ENCODE measurements around the gene DHRS4.

The DHRS4 gene

DNA sequence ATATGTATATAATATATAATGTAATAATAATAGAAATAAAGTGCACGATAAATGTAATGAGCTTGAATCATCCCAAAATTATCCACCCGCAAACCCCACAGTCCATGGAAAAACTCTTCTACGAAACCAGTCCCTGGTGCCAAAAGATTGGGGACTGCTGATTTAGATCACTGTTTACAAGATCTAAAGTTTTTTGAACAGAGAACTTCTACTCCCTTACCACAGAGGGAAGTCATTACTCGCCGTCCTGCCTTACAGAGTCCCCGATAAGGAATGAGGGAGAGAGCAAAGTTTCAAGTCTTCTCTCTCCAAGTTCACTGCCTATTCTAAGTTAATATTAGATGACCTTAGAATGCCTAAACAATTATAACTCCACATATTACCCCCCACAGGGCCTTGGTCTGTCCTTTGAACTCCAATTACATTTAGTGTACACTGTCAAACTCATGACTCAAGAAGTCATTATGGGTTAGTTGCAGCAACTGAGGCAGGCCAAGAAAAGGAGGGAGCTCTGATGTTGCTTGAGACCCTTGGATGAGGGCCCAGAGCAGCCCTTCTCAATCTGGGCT lies 21.8 kb upstream of the DHRS4 start:
- Histone ChIP-seq H3K9me3 (ENCODE audit: control insufficient read depth, low read length) (no peaks in the 10 kb centered on the region), H3K4me3 (ENCODE audit: low read length) (no peak overlapping the region), H3K9ac (ENCODE audit: low read length) (no peak overlapping the region), H3K4me1 (ENCODE audit: control insufficient read depth, insufficient read depth, low read length) (peaks cover 27% of the 10 kb centered on the region), H3K36me3 (ENCODE audit: control insufficient read depth, insufficient read depth, low read length) (no peaks in the 10 kb centered on the region), H3K27me3 (ENCODE audit: control insufficient read depth, insufficient read depth, low read length) (no peaks in the 10 kb centered on the region)

- Histone ChIP-seq H3K9me3 (ENCODE audit: control insufficient read depth, low read length) (no peaks in the 10 kb centered on the region), H3K9ac (ENCODE audit: low read length) (no peak overlapping the region), H3K27me3 (ENCODE audit: control insufficient read depth, insufficient read depth, low read length) (no peaks in the 10 kb centered on the region), H3K4me1 (ENCODE audit: control insufficient read depth, insufficient read depth, low read length) (peaks cover 29% of the 10 kb centered on the region), H3K36me3 (ENCODE audit: control insufficient read depth, insufficient read depth, low read length) (no peaks in the 10 kb centered on the region), H3K4me3 (ENCODE audit: low read length) (no peak overlapping the region)
Measured at GRCh38 chr14:23932639-23933038, 20.9 kb upstream of the DHRS4 start.

DNA sequence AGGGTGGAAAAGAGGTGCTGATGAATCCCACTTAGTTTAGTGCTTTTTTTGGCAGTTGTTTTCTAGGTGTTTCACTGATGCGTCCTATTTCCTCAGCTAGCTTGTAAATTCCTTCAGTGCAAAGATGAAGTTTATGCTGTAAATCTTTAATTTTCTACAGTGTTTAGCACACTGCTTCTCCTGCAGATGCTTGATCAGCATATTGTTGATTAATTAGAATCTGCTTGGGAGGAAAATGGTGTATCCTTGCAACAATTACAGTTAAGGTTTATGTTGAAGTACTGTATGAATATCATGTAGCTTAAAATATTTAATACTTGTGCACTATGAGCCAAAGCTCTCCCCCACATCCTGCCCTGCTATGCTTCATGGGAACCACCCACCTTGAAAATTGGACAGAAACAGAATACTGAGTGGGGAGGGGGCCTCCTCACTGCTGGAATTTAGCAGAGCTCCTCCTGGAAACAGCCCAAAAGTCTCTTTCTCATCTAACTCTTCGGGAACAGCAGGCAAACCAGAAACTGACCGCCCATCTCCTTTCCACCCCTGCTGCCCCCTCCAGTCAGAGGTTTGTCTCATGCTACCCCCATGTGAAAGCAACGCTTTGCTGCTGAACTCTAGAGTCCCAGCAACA lies 20.3 kb upstream of the DHRS4 start:
- H3K36me3 ChIP-seq (ENCODE audit: control insufficient read depth, insufficient read depth, low read length): no peaks in the 10 kb centered on the region
- no peaks in the 10 kb centered on the region for H3K9me3 ChIP-seq (ENCODE audit: control insufficient read depth, low read length)
- H3K4me3 ChIP-seq (ENCODE audit: low read length): no peak overlapping the region
- H3K4me1 ChIP-seq (ENCODE audit: control insufficient read depth, insufficient read depth, low read length): peaks cover 29% of the 10 kb centered on the region
- H3K9ac ChIP-seq (ENCODE audit: low read length): no peak overlapping the region
- H3K27me3 ChIP-seq (ENCODE audit: control insufficient read depth, insufficient read depth, low read length): no peaks in the 10 kb centered on the region

DNA sequence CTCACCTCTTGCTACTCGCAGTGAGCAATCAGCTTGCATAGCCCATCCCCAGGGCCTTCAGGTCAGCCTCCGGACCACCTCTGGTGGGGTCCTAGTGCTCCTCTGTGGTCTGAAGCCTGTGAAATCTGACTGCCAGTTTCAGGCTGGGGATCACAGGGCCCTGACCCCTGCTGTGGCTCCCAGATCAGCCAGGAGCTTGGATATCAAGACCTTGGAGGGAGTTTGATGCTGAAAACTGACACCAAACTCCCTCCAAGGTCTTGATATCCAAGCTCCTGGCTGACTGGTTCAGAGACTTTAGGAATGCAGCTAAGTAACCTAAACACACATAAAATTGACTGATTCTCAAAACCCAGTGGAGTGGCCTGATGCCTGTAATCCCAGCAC lies 19.8 kb upstream of the DHRS4 start:
- H3K9ac ChIP-seq (ENCODE audit: low read length): no peak overlapping the region
- H3K4me1 ChIP-seq (ENCODE audit: control insufficient read depth, insufficient read depth, low read length): peaks cover 29% of the 10 kb centered on the region
- no peaks in the 10 kb centered on the region for H3K36me3 ChIP-seq (ENCODE audit: control insufficient read depth, insufficient read depth, low read length)
- no peak overlapping the region for H3K4me3 ChIP-seq (ENCODE audit: low read length)
- no peaks in the 10 kb centered on the region for H3K9me3 ChIP-seq (ENCODE audit: control insufficient read depth, low read length)
- H3K27me3 ChIP-seq (ENCODE audit: control insufficient read depth, insufficient read depth, low read length): no peaks in the 10 kb centered on the region

DNA sequence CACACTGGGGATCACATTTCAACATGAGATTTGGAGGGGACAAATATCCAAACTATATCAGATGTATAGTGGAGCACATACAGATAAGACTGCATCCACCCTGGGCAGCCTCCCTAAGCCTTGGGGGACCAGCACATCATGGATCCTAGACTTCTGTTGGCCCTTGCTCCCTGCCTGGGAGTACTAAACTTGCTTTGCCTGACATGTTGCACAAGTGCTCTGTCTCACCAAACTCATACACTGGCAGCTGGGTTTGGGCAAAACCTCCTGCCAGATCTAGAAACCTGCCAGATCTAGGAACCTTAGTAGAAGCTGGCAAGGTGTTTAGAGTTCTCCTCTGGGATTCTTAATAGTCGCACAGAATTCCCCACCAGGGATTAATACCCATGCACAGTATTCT lies 18.4 kb upstream of the DHRS4 start:
- no peaks in the 10 kb centered on the region for H3K9me3 ChIP-seq (ENCODE audit: control insufficient read depth, low read length)
- H3K4me1 ChIP-seq (ENCODE audit: control insufficient read depth, insufficient read depth, low read length): peaks cover 24% of the 10 kb centered on the region
- H3K36me3 ChIP-seq (ENCODE audit: control insufficient read depth, insufficient read depth, low read length): no peaks in the 10 kb centered on the region
- no peak overlapping the region for H3K4me3 ChIP-seq (ENCODE audit: low read length)
- H3K27me3 ChIP-seq (ENCODE audit: control insufficient read depth, insufficient read depth, low read length): no peaks in the 10 kb centered on the region
- H3K9ac ChIP-seq (ENCODE audit: low read length): no peak overlapping the region

DNA sequence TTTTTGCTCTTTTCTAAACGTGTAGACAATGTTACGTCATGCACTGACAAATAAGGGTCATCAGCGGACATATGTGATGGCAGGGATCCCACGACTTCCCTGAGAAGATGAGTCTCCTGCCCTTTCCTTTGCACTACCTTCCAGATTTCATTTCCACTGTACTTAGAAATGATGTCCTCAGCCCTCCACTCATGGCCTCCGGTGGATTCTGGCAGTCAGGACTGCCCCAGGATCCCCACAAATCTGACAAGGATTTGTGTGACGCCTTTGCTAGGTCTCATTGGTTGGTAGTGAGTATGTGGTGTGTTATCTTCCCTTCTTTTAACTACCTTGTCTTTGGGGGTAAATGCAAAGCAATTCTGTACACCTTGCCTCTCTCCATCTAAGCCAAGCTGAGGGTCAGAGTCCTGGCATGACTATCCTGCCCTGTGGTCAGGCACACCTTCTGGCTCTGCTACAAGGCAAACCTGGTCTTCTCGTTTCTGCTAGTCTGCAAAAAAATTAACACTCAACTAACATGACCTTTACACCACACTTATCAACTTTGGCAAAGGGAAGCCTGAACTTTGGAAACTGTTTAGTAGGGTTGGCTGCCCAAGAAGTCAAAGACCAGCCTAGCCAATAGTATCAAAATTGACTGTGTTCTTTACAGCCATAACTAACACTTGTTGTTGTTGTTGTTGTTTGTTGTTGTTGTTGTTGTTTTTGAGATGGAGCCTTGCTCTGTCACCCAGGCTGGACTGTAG lies 17.3 kb upstream of the DHRS4 start:
- H3K27me3 ChIP-seq (ENCODE audit: control insufficient read depth, insufficient read depth, low read length): no peaks in the 10 kb centered on the region
- H3K4me1 ChIP-seq (ENCODE audit: control insufficient read depth, insufficient read depth, low read length): peaks cover 24% of the 10 kb centered on the region
- no peaks in the 10 kb centered on the region for H3K36me3 ChIP-seq (ENCODE audit: control insufficient read depth, insufficient read depth, low read length)
- H3K9ac ChIP-seq (ENCODE audit: low read length): no peak overlapping the region
- no peak overlapping the region for H3K4me3 ChIP-seq (ENCODE audit: low read length)
- H3K9me3 ChIP-seq (ENCODE audit: control insufficient read depth, low read length): no peaks in the 10 kb centered on the region

- H3K4me1 ChIP-seq (ENCODE audit: control insufficient read depth, insufficient read depth, low read length): peaks cover 22% of the 10 kb centered on the region
- H3K27me3 ChIP-seq (ENCODE audit: control insufficient read depth, insufficient read depth, low read length): no peaks in the 10 kb centered on the region
- H3K9me3 ChIP-seq (ENCODE audit: control insufficient read depth, low read length): no peaks in the 10 kb centered on the region
- no peak overlapping the region for H3K9ac ChIP-seq (ENCODE audit: low read length)
- H3K4me3 ChIP-seq (ENCODE audit: low read length): no peak overlapping the region
- no peaks in the 10 kb centered on the region for H3K36me3 ChIP-seq (ENCODE audit: control insufficient read depth, insufficient read depth, low read length)
Measured at GRCh38 chr14:23937203-23937602, 16.4 kb upstream of the DHRS4 start.

GRCh38 chr14:23938823-23939222 lies 14.7 kb upstream of the DHRS4 start:
- H3K27me3 ChIP-seq (ENCODE audit: control insufficient read depth, insufficient read depth, low read length): no peaks in the 10 kb centered on the region
- no peaks in the 10 kb centered on the region for H3K36me3 ChIP-seq (ENCODE audit: control insufficient read depth, insufficient read depth, low read length)
- no peak overlapping the region for H3K4me3 ChIP-seq (ENCODE audit: low read length)
- no peaks in the 10 kb centered on the region for H3K9me3 ChIP-seq (ENCODE audit: control insufficient read depth, low read length)
- no peak overlapping the region for H3K9ac ChIP-seq (ENCODE audit: low read length)
- H3K4me1 ChIP-seq (ENCODE audit: control insufficient read depth, insufficient read depth, low read length): peaks cover 31% of the 10 kb centered on the region

GRCh38 chr14:23939607-23940326 lies 13.8 kb upstream of the DHRS4 start:
- Histone ChIP-seq H3K4me1 (ENCODE audit: control insufficient read depth, insufficient read depth, low read length) (peaks cover 31% of the 10 kb centered on the region), H3K9me3 (ENCODE audit: control insufficient read depth, low read length) (no peaks in the 10 kb centered on the region), H3K4me3 (ENCODE audit: low read length) (no peak overlapping the region), H3K36me3 (ENCODE audit: control insufficient read depth, insufficient read depth, low read length) (no peaks in the 10 kb centered on the region), H3K9ac (ENCODE audit: low read length) (no peak overlapping the region), H3K27me3 (ENCODE audit: control insufficient read depth, insufficient read depth, low read length) (no peaks in the 10 kb centered on the region)

DNA sequence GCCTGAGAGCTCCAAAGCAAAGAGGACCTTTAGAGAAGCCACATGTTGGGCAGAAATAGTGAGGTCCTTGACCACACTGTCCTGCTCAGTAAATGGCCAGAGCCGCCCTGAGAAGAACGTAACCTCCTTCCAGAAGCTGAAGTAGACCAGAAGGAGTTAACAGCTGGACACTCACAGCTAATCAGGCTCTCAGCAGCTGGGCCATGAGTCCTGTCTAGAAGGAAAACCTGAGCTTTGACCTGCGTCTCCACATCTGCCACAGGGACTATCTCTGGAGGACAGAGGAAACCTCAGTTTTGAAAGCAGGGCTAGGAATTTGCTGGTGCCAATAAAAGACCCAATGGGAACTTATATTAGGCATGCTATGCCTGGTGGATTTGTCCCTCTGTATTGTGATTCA lies 12.3 kb upstream of the DHRS4 start:
- Histone ChIP-seq H3K4me3 (ENCODE audit: low read length) (no peak overlapping the region), H3K9ac (ENCODE audit: low read length) (no peak overlapping the region), H3K36me3 (ENCODE audit: control insufficient read depth, insufficient read depth, low read length) (no peaks in the 10 kb centered on the region), H3K9me3 (ENCODE audit: control insufficient read depth, low read length) (no peaks in the 10 kb centered on the region), H3K4me1 (ENCODE audit: control insufficient read depth, insufficient read depth, low read length) (peaks cover 18% of the 10 kb centered on the region), H3K27me3 (ENCODE audit: control insufficient read depth, insufficient read depth, low read length) (no peaks in the 10 kb centered on the region)

DNA sequence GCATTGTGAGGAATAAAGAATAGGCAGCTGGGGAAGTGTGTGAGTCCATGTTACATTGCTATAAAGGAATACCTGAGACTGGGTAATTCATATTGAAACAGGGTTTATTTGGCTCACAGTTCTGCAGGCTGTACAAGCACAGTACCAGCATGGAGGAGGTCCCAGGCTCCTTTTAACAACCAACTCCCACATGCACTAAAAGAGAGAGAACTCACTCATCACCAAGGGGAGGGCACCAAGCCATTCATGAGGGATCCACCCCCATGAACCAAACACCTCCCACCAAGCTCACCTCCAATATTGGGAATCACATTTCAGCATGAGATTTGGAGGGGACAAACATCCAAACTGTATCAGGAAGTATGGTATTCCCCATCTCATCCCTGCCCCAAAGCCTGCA lies 11.9 kb upstream of the DHRS4 start:
- Histone ChIP-seq H3K9me3 (ENCODE audit: control insufficient read depth, low read length) (no peaks in the 10 kb centered on the region), H3K9ac (ENCODE audit: low read length) (no peak overlapping the region), H3K4me3 (ENCODE audit: low read length) (no peak overlapping the region), H3K27me3 (ENCODE audit: control insufficient read depth, insufficient read depth, low read length) (no peaks in the 10 kb centered on the region), H3K36me3 (ENCODE audit: control insufficient read depth, insufficient read depth, low read length) (no peaks in the 10 kb centered on the region), H3K4me1 (ENCODE audit: control insufficient read depth, insufficient read depth, low read length) (peaks cover 15% of the 10 kb centered on the region)

DNA sequence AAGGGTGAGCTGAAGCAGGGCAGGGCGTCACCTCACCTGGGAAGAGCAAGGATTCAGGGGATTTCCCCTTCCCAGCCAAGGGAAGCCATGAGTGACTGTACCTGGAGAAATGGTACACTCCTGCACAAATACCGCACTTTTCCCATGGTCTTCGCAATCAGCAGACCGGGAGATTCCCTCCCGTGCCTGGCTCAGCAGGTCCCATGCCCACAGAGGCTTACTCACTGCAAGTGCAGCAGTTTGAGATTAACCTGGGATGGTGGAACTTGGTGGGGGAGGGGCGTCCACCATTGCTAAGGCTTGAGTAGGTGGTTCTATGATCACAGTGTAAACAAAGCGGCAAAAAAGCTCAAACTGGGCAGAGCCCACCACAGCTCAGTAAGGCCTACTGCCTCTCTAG lies 11.0 kb upstream of the DHRS4 start:
- peaks cover 12% of the 10 kb centered on the region for H3K4me1 ChIP-seq (ENCODE audit: control insufficient read depth, insufficient read depth, low read length)
- no peak overlapping the region for H3K9ac ChIP-seq (ENCODE audit: low read length)
- H3K4me3 ChIP-seq (ENCODE audit: low read length): no peak overlapping the region
- no peaks in the 10 kb centered on the region for H3K27me3 ChIP-seq (ENCODE audit: control insufficient read depth, insufficient read depth, low read length)
- no peaks in the 10 kb centered on the region for H3K36me3 ChIP-seq (ENCODE audit: control insufficient read depth, insufficient read depth, low read length)
- no peaks in the 10 kb centered on the region for H3K9me3 ChIP-seq (ENCODE audit: control insufficient read depth, low read length)
